GM10266 (cell line): ENCODE data around the gene MAD1L1.

Source experiments
- DNase-seq: peaks from one replicate; pipeline ENCODE4 v3.0.0; 2012; ENCODE audit errors: extremely low spot score
- CTCF ChIP-seq: IDR thresholded peaks from 2 replicates; pipeline ENCODE4 v1.5.1; 2012; ENCODE audit warnings: mild to moderate bottlenecking, low read depth; ENCODE audit not compliant: control insufficient read depth, insufficient read depth; ENCODE audit errors: missing control alignments

Gene MAD1L1

GRCh38 chr7:2122651-2123050 is 110.1 kb downstream of the MAD1L1 start:
- no peak for TF ChIP-seq CTCF
- no peak for DNase-seq

- DNase-seq: no peak
- no peak for TF ChIP-seq CTCF
These were observed 111.6 kb downstream of the MAD1L1 start for GRCh38 chr7:2120841-2121830.

GRCh38 chr7:2120251-2120660 is 112.5 kb downstream of the MAD1L1 start:
- DNase-seq: no peak
- TF ChIP-seq CTCF: no peak

GRCh38 chr7:2118630-2119190 is 114.0 kb downstream of the MAD1L1 start:
- no peak for TF ChIP-seq CTCF

GRCh38 chr7:2118056-2118455 is 114.7 kb downstream of the MAD1L1 start:
- no peak for DNase-seq
- no peak for TF ChIP-seq CTCF

More at GRCh38 chr7:2118630-2119190, 114.0 kb downstream of the MAD1L1 start:
- DNase-seq: no peak

- TF ChIP-seq CTCF: no peak
- no peak for DNase-seq
These were observed 115.1 kb downstream of the MAD1L1 start for GRCh38 chr7:2117646-2118045.
